ENCODE results near the gene CD274. TPM values are rescaled to one million over a fixed set of nuclear protein-coding genes. Genes with fewer than 3 reads are reported as not detected.

CD274 gene
- total RNA-seq, 2 experiments from 2014 or later: 12.4 to 12.6 TPM

- H3K4me1 Mint-ChIP-seq: peaks cover 15% of the 10 kb centered on the region
- no peak for DNase-seq
- ChIA-PET CTCF (interaction anchor here (0.6 to 1.8 kb wide), 6 partner anchors 30 to 679 kb away, joined by 3 to 5 read pairs (median 4); partner anchors contain the start of genes CD274 and PDCD1LG2), POLR2A (interaction anchor here (0.9 to 1.1 kb wide), 4 partner anchors 13 to 43 kb away, joined by 3 to 4 read pairs (median 3); partner anchors contain the start of genes PDCD1LG2 and PLGRKT)
- no peaks in the 10 kb centered on the region for H3K27me3 Mint-ChIP-seq
- no peak overlapping the region for H3K27ac Mint-ChIP-seq
- no peak overlapping the region for H3K4me3 Mint-ChIP-seq
- H3K36me3 Mint-ChIP-seq (ENCODE audit: low read depth): peaks cover 5% of the 10 kb centered on the region
- peaks cover 10% of the 10 kb centered on the region for H3K9me3 Mint-ChIP-seq
Measured at GRCh38 chr9:5479994-5480694, 29.8 kb downstream of the CD274 start.

DNA sequence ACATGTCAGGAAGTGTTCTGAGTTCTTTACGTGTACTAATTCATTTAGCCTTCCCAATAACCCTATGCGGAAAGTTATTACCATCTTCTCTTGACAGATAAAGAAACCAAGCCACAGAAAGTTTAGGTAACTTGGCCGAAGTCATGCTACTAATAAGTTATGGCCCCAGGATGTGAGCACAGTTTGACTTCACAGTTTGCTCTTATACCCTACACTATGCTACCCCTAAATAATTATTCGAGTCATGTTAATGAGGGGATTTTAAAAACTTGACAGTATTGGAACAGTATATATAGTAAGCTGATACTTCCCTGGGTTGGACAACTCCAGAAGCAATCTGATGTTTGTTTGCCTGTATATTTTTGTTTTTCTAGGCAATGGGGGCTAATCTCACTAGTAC is 30.6 kb downstream of the CD274 start:
- DNase-seq: no peak
- ChIA-PET CTCF (interaction anchor here (1.4 to 1.8 kb wide), 2 partner anchors 107 to 109 kb away, joined by 4 to 5 read pairs; no protein-coding TSS in a partner anchor), POLR2A (no interaction called here)
- Mint-ChIP-seq H3K27me3 (no peaks in the 10 kb centered on the region), H3K4me3 (no peak overlapping the region), H3K27ac (no peak overlapping the region), H3K36me3 (ENCODE audit: low read depth) (peaks cover 5% of the 10 kb centered on the region), H3K4me1 (peaks cover 15% of the 10 kb centered on the region), H3K9me3 (peaks cover 6% of the 10 kb centered on the region)

- Mint-ChIP-seq H3K4me1 (peaks cover 15% of the 10 kb centered on the region), H3K36me3 (ENCODE audit: low read depth) (peaks cover under 1% of the 10 kb centered on the region), H3K4me3 (no peak overlapping the region), H3K27me3 (no peaks in the 10 kb centered on the region), H3K27ac (no peak overlapping the region), H3K9me3 (peaks cover 6% of the 10 kb centered on the region)
- ChIA-PET POLR2A (no interaction called here), CTCF (no interaction called here)
- no peak for DNase-seq
Measured at GRCh38 chr9:5481322-5482040, 31.1 kb downstream of the CD274 start.

DNA sequence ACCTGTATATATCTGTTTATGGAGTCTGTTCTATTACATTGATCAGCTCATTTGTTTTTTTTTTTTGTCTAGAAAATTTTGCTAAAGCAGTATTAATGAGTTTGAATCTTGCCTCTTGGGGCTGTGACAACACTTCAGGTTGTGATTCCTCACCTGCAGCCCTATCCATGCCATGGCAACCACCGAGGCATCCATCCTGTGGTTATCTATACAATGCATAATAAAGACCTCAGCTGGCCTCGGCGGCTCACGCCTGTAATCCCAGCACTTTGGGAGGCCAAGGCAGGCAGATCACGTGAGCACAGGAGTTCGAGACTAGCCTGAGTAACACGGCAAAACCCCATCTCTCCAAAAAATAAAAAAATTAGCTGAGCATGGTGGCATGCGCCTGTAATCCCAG is 31.9 kb downstream of the CD274 start:
- no peaks in the 10 kb centered on the region for H3K36me3 Mint-ChIP-seq (ENCODE audit: low read depth)
- H3K27me3 Mint-ChIP-seq: no peaks in the 10 kb centered on the region
- no peak for DNase-seq
- CTCF ChIA-PET: no interaction called here
- no peak overlapping the region for H3K27ac Mint-ChIP-seq
- peaks cover 15% of the 10 kb centered on the region for H3K4me1 Mint-ChIP-seq
- peaks cover 6% of the 10 kb centered on the region for H3K9me3 Mint-ChIP-seq
- POLR2A ChIA-PET: interaction anchor here (1.3 kb wide), 1 partner anchor 28 kb away, joined by 3 read pairs; the partner anchor contains the start of gene PDCD1LG2
- H3K4me3 Mint-ChIP-seq: no peak overlapping the region

- CTCF ChIA-PET: no interaction called here
- Mint-ChIP-seq H3K9me3 (peaks cover 3% of the 10 kb centered on the region), H3K36me3 (ENCODE audit: low read depth) (no peaks in the 10 kb centered on the region), H3K27me3 (no peaks in the 10 kb centered on the region), H3K4me3 (no peak overlapping the region), H3K27ac (no peak overlapping the region), H3K4me1 (peaks cover 12% of the 10 kb centered on the region)
- no peak for DNase-seq
- POLR2A ChIA-PET: interaction anchor here (1.3 to 1.4 kb wide), 2 partner anchors 24 to 27 kb away, joined by 3 read pairs; partner anchors contain the start of gene PDCD1LG2
Measured at GRCh38 chr9:5483306-5483705, 33.0 kb downstream of the CD274 start.

DNA sequence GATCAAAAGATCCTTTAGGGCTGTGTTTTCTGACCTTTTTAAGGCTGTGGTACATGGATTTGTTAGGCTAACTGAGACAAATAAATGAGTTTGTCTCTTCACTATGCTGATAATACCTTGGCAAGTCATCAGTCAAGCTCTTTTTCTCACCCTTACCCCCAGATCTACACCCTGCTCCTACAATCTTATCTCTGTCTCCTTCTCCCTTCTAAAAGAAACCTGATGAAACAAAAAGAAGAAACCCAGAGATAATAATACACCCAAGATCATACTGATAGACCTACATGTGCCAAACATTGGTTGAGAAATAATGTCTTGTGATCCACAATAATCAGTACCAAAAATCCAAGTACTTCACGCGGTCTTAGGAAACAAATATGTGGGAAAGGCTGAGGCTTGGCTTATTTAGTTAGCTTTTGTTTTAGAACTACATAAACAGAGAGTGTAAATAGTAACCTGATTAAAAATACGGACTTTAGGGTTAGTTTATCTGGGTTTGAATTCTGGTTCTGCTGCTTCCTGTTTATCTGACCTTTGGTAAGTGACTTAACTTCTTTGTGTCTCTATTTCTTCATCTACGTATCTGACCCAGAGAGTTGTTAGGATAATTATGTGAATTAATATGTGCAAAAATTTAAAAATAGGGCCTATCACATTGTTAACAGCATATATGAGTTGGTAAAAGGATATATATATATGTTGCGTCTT is 35.2 kb downstream of the CD274 start:
- no peaks in the 10 kb centered on the region for H3K9me3 Mint-ChIP-seq
- ChIA-PET CTCF (no interaction called here), POLR2A (no interaction called here)
- no peaks in the 10 kb centered on the region for H3K36me3 Mint-ChIP-seq (ENCODE audit: low read depth)
- H3K4me3 Mint-ChIP-seq: no peak overlapping the region
- no peaks in the 10 kb centered on the region for H3K27me3 Mint-ChIP-seq
- DNase-seq: no peak
- peaks cover under 1% of the 10 kb centered on the region for H3K4me1 Mint-ChIP-seq
- H3K27ac Mint-ChIP-seq: no peak overlapping the region

- no peaks in the 10 kb centered on the region for H3K27me3 Mint-ChIP-seq
- H3K4me3 Mint-ChIP-seq: no peak overlapping the region
- no peaks in the 10 kb centered on the region for H3K9me3 Mint-ChIP-seq
- H3K27ac Mint-ChIP-seq: no peak overlapping the region
- no peaks in the 10 kb centered on the region for H3K4me1 Mint-ChIP-seq
- H3K36me3 Mint-ChIP-seq (ENCODE audit: low read depth): no peaks in the 10 kb centered on the region
- CTCF ChIA-PET: interaction anchor here (0.9 kb wide), 1 partner anchor 113 kb away, joined by 3 read pairs; no protein-coding TSS in a partner anchor
- POLR2A ChIA-PET: interaction anchor here (1.0 kb wide), 1 partner anchor 99 kb away, joined by 3 read pairs; no protein-coding TSS in a partner anchor
- DNase-seq: no peak
Measured at GRCh38 chr9:5486988-5487387, 36.6 kb downstream of the CD274 start.

DNA sequence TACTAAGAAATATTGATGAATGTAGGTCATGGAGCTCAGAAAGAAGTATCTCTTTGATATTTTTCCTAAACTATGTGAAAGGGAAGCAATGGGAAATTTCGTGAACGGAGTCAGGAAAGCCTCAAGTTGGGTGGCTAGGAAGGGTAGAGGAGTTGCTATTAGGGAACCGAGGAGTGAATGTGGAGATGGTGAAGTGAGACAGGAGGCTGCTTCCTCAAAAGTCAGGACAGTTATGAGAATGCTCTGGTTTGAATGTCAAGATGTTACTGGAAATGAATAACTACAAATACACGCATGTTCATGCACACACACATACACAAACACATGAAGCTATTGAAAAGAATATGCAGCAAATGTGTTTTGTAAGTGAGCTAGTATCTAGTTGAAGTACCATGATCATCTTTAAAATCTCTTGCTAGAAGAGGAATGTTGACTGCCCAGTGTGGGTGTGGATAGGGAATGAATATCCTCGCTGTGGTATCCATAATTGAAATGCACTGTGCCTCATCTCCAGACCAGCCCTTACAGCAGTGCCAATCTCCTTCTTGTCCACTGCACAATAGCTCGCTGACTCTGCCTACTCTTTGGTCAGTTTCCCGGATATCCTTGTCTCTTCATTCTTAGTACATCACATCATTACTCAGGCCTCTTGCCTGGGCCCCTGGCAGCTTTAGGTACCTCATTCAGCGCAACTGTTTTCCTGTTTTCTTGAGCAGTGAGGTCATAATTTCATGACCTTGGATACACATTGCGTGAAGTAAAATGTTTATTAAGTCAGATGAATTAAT is 38.1 kb downstream of the CD274 start:
- Mint-ChIP-seq H3K36me3 (ENCODE audit: low read depth) (peaks cover under 1% of the 10 kb centered on the region), H3K4me3 (no peak overlapping the region), H3K4me1 (peaks cover 6% of the 10 kb centered on the region), H3K27ac (no peak overlapping the region), H3K9me3 (no peaks in the 10 kb centered on the region), H3K27me3 (no peaks in the 10 kb centered on the region)
- ChIA-PET CTCF (interaction anchor here (0.6 to 0.9 kb wide), 2 partner anchors 39 to 515 kb away, joined by 3 read pairs; partner anchors contain the start of gene CD274), POLR2A (no interaction called here)
- DNase-seq: no peak

- Mint-ChIP-seq H3K4me1 (peaks cover 19% of the 10 kb centered on the region), H3K36me3 (ENCODE audit: low read depth) (peaks cover 10% of the 10 kb centered on the region), H3K27me3 (no peaks in the 10 kb centered on the region), H3K27ac (no peak overlapping the region), H3K4me3 (no peak overlapping the region), H3K9me3 (peaks cover 6% of the 10 kb centered on the region)
- CTCF ChIA-PET: interaction anchor here (0.8 to 1.3 kb wide), 2 partner anchors 10 to 39 kb away, joined by 3 read pairs; no protein-coding TSS in a partner anchor
- POLR2A ChIA-PET: interaction anchor here (0.6 kb wide), 1 partner anchor 87 kb away, joined by 3 read pairs; no protein-coding TSS in a partner anchor
- DNase-seq: no peak
Measured at GRCh38 chr9:5489630-5490490, 39.5 kb downstream of the CD274 start.

DNA sequence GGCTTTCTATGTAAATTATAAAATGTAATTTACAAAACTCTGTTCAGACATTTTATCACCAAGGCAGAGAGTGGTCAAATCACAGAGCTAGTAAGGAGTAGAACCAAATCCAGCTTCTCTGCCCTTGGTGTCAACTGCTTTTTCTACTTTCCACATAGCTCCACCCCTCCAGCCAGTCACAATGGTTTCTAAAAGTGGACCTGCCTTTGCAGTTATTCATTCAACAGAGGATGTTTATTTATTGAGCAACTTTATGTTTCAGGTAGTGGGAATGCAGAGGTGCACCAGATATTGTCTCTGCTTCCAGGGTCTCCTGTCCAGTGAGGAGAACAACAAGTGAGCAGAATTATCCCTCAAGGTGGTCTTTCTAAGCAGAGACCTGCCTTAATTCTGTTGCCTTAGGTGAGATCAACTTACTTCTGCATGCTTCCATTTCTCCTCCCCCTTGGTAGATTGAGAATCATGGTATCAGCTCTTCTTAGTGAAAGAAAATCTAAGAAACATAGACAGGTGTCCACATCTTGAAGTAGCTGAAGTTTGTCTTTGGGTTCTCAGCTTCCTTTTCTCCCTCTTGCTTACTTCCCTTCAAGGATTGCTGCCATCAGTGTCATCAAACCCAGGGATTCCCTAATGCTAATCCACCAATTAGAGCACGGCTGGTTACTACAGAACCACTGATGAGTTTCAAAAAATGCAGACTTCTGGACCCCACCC is 42.8 kb downstream of the CD274 start:
- ChIA-PET CTCF (interaction anchor here (0.7 to 1.9 kb wide), 7 partner anchors 18 to 307 kb away, joined by 3 to 12 read pairs (median 3); partner anchors contain the start of genes CD274 and PDCD1LG2), POLR2A (interaction anchor here (0.6 to 2.6 kb wide), 10 partner anchors 14 to 740 kb away, joined by 3 to 16 read pairs (median 4); partner anchors contain the start of genes CD274, PDCD1LG2 and PLGRKT)
- H3K9me3 Mint-ChIP-seq: peaks cover 6% of the 10 kb centered on the region
- H3K27me3 Mint-ChIP-seq: no peaks in the 10 kb centered on the region
- DNase-seq: no peak
- peaks cover 20% of the 10 kb centered on the region for H3K4me1 Mint-ChIP-seq
- peaks cover 14% of the 10 kb centered on the region for H3K36me3 Mint-ChIP-seq (ENCODE audit: low read depth)
- no peak overlapping the region for H3K4me3 Mint-ChIP-seq
- H3K27ac Mint-ChIP-seq: peak overlapping the region; percentile 64

All from activated CD4-positive, alpha-beta memory T cell treated with anti-CD3 and anti-CD28 coated beads, Interleukin-2, amount 10 ng/mL, durations not matched to agents 7 days and 5 days (primary cell).